HL-60 (cell line): ENCODE results near the gene CSTF3.

Source experiments
- DNase-seq, 2 experiments: peaks; one replicate each; pipeline ENCODE4 v3.0.0-alpha.2; 2010 to 2020; ENCODE audit warnings: low read depth in 1 of 2, low spot score in 1 of 2
- H3K27ac ChIP-seq: fragments of 250-450 bp; sonication (Bioruptor Pico); replicated peaks from 2 replicates; pipeline ENCODE4 v1.5.1; 2020; ENCODE audit warnings: mild to moderate bottlenecking, moderate library complexity
- H3K27me3 ChIP-seq: fragments of 250-450 bp; sonication (Bioruptor Pico); 2 replicates; pipeline ENCODE4 v1.5.1; 2021; ENCODE audit warnings: mild to moderate bottlenecking, moderate library complexity; ENCODE audit not compliant: insufficient read depth, poor library complexity, severe bottlenecking
- H3K4me3 ChIP-seq: replicated peaks from 2 replicates; pipeline ENCODE4 v1.5.1; 2011; ENCODE audit warnings: mild to moderate bottlenecking, control low read depth, low read length; ENCODE audit not compliant: insufficient read depth
- CTCF ChIP-seq: IDR thresholded peaks from one replicate; pipeline ENCODE4 v1.5.1; 2011; ENCODE audit warnings: low read length, control low read depth, inconsistent platforms; ENCODE audit not compliant: insufficient read depth
- GABPA ChIP-seq: IDR thresholded peaks from 2 replicates; pipeline ENCODE4 v1.6.1; 2012; ENCODE audit warnings: low read depth
- POLR2AphosphoS5 ChIP-seq: IDR thresholded peaks from 2 replicates; pipeline ENCODE4 v1.6.1; 2012; ENCODE audit warnings: low read depth
- REST ChIP-seq: IDR thresholded peaks from 2 replicates; pipeline ENCODE4 v1.6.1; 2012; ENCODE audit warnings: low read depth; ENCODE audit not compliant: insufficient replicate concordance
- SPI1 ChIP-seq: IDR thresholded peaks from 2 replicates; pipeline ENCODE4 v1.6.1; 2012; ENCODE audit warnings: low read depth, mild to moderate bottlenecking, borderline replicate concordance

CSTF3 gene

GRCh38 chr11:33040862-33041453 lies 120.3 kb downstream of the CSTF3 start:
- no peak for TF ChIP-seq SPI1
- no peak for TF ChIP-seq GABPA
- TF ChIP-seq POLR2AphosphoS5: no peak
- no peak for TF ChIP-seq REST
- no peak for TF ChIP-seq CTCF
- no peak for DNase-seq
- no peak overlapping the region for H3K4me3 ChIP-seq
- H3K27me3 ChIP-seq: no peaks in the 10 kb centered on the region
- no peak overlapping the region for H3K27ac ChIP-seq

DNA sequence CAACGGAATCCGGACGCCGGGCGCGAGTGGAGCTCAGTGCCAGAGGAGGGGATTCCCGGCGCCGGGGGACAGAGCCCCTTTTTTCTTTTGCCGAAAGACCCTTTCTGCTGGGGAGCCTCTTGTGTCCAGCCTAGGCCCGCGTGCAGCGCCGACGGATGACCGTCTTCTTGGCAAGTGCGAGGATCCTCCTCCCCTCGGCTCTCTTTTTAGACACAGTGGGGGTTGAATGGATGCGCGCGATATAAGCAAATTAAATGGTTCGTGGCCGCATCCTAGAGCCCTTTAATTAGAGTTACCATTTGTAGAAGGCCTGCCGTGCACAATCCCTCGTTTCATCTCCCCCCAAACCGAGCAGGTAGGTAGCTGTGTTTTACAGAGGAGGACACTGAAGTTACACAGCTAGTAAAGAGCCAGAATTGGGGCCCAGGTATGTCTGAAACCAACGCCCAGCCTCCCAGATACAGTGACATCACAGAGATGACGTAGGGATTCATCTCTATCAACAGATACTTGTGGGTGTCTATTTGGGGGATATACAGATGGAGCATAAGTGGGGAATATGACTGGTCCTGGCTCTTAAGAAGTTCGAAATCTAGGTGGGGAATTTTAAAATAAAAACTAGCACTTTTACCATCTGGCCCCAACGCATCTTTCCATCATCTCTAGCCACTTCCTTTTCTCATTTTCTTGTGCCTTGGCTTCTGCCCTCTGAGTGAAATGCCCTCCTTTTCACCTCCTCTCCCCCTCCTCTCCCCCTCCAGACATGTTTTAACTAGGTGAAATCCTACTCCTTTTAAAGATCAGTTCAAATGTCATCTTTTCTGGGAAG lies 121.0 kb downstream of the CSTF3 start:
- no peak for DNase-seq
- TF ChIP-seq SPI1 (peak; percentile 74), GABPA (no peak)
- Histone ChIP-seq H3K27ac (peak overlapping the region; percentile 97), H3K4me3 (peak overlapping the region; percentile 68), H3K27me3 (no peaks in the 10 kb centered on the region)

DNA sequence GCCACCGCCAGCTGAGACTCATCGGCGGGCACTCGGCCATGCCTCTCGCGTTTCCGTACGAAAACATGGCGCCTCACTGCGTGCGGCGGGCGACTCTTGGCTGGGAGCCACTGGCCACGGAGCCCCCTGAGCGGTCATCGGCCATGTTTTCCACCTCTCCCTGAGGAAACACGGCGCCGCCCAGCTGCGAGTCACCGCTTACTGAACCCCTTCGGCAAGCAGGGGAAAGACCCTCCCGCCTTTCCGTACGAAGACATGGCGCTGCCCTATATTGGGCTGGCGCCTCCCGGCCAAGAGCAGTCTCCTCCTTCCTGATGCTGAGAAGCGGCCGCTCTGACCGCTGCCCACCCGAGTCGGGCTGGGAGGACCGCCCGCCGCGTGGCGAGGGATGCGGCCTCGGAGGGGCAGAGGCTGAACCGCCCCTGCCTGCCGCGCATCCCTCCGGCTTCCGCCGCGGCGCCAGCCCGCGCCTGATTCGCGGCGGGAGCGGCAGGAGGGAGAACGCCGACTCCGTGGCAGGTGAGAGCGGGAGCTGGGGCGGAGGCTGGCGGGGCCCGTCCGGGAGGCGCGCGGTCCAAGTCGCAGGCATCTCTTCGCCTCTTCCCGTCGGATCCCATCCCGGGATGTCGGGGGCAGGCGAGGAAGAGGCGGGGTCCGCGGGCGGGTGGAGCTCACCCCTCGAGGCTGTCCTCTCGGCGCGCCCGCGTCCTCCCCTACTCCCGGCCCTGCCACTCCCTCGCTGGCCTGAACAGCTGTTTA lies 121.8 kb downstream of the CSTF3 start, which contains the start of gene TCP11L1:
TSS of gene TCP11L1 (plus strand) at position 299 of the 759 bp plus-strand sequence. CDS start 4,202 bp downstream, outside the sequence.
- Histone ChIP-seq H3K27ac (peak within 1 kb of the TSS; percentile 97), H3K27me3 (no peaks in the 10 kb centered on the region), H3K4me3 (peak within 1 kb of the TSS; percentile 68)
- TF ChIP-seq REST (no peak), POLR2AphosphoS5 (no peak; the same call in 1 of the 2 replicates), CTCF (no peak), SPI1 (no peak), GABPA (no peak)
- DNase-seq: peak; percentile 46 to 67

- DNase-seq: no peak
- Histone ChIP-seq H3K4me3 (no peak overlapping the region), H3K27me3 (no peaks in the 10 kb centered on the region), H3K27ac (no peak overlapping the region)
- TF ChIP-seq CTCF (no peak), GABPA (no peak), POLR2AphosphoS5 (no peak), SPI1 (no peak), REST (no peak)
Measured at GRCh38 chr11:33035011-33035410, 126.3 kb downstream of the CSTF3 start.
